Measurements from ENCODE around the gene ZFYVE26.
A peak's percentile ranks its signal among the peaks of the same experiment; 100 is the strongest.
"Not testable (repeated sequence)": the region's sequence is repeated elsewhere in the genome, so short reads cannot be mapped to it uniquely, and the experiment has no call there.

Gene ZFYVE26

DNA sequence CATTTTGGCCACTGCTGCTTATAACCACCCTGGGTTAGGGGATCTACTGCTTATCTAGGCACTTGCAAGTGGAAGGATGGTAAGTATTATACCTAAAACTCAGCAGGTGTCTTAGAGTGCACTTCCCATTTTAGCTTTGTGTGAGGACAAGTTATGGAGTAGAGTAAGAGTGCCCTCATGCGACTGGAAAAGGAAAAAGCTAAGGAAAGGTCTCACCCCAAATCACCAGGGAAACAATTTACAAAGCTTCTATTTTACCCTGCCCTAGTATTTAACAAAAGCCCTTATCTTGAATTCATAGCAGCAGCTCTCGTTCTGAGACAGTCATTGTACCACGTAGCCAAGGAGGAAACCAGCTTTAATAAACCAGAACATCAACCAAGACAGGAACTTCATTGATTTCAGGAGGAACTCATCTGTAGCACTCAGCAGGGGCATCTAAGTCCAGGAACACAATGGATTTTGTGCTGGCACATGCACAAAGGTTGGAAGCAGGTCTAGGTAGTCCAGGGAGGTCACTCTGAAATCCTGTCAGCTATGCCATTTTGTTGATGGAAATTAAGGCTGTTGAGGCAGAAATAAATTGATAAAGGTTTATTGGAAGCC, 111.8 kb downstream of the ZFYVE26 start:
- peak; percentile 44 for DNase-seq

- no peak for DNase-seq
Observed at GRCh38 chr14:67703997-67704396, 112.4 kb downstream of the ZFYVE26 start.

DNA sequence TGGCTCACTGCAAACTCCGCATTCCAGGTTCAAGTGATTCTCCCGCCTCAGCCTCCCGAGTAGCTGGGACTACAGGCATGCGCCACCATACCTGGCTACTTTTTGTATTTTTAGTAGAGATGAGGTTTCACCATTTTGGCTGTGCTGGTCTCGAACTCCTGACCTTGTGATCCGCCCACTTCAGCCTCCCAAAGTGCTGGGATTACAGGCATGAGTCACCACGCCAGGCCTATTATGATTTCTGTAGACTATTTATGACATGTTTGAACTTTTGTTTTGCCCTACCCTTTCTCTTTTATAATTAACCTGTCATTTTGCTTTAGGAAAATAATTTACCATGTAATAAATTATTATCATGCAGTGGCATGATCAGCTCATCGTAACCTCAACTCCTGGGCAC, 114.9 kb downstream of the ZFYVE26 start, which contains the start of gene RDH12:
TSS of gene RDH12 (plus strand) at position 395 of the 400 bp plus-strand sequence. CDS start 20,757 bp downstream, outside the sequence.
- DNase-seq = not testable (repeated sequence)

DNA sequence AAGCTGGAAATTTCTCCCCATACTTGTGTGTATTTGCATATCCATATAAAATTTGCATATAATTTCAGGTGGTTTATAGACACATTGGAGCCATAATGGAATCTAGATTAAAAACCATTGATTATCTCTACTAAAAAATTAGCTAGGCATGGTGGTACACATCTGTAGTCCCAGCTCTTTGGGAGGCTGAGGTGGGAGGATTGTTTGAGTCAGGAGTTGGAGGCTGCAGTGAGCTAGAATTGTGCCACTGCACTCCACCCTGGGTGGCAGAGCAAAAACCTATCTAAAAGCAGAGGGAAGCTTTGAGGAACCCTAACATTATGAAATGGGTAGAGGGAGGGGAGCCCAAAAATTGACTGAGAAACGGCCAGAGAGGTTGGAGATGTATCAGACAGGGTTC, 118.2 kb downstream of the ZFYVE26 start:
- no peak for DNase-seq

DNA sequence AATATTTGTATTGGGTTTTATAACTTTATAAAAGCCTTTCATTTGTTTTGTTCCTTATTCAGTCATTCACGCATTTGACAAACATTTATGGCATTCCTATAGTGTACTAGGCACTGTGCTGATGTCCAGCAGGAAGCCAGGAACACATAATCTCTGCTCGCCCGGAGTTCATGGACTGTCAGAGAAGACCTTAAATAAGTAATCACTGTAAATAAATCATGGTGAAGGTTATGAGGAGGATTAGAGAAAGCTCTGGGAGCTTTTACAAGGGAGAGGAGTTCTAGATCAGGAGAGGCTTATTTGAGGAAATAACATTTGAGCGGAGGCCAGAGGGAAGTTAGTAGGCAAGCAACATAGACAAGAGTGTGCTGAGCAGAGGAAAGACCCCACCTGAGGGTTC, 119.4 kb downstream of the ZFYVE26 start:
- DNase-seq = no peak
